Karpas-422 (cell line): ENCODE measurements around the gene LYZL1. TPM values are rescaled to one million over a fixed set of nuclear protein-coding genes. Genes with fewer than 3 reads are reported as not detected.
A peak's percentile ranks its signal among the peaks of the same experiment; 100 is the strongest.
"Not testable (repeated sequence)": the region's sequence is repeated elsewhere in the genome, so short reads cannot be mapped to it uniquely, and the experiment has no call there.

Experiments
- DNase-seq: peaks from one replicate; pipeline ENCODE4 v3.0.0-alpha.2; 2015
- H2AFZ ChIP-seq: fragments of 200-600 bp; sonication (generic); 2 replicates; pipeline ENCODE4 v1.6.1; 2014; ENCODE audit warnings: antibody characterized with exemption, low read length, mixed read lengths
- H3K27ac ChIP-seq: fragments of 200-600 bp; sonication (generic); 2 replicates; pipeline ENCODE4 v1.5.1; 2014; ENCODE audit warnings: mild to moderate bottlenecking, low read length, moderate library complexity
- H3K27me3 ChIP-seq: fragments of 200-600 bp; sonication (generic); 2 replicates; pipeline ENCODE4 v1.6.1; 2014; ENCODE audit warnings: low read length, mixed read lengths
- H3K36me3 ChIP-seq: fragments of 200-600 bp; sonication (generic); 2 replicates; pipeline ENCODE4 v1.6.1; 2014; ENCODE audit warnings: low read length, mixed read lengths; ENCODE audit not compliant: insufficient read depth
- H3K4me1 ChIP-seq: fragments of 200-600 bp; sonication (generic); 2 replicates; pipeline ENCODE4 v1.6.1; 2014; ENCODE audit warnings: mild to moderate bottlenecking, low read length, mixed read lengths
- H3K4me2 ChIP-seq: fragments of 200-600 bp; sonication (generic); 2 replicates; pipeline ENCODE4 v1.6.1; 2014; ENCODE audit warnings: low read length, low read depth, mild to moderate bottlenecking; ENCODE audit not compliant: poor library complexity, severe bottlenecking
- H3K4me3 ChIP-seq: fragments of 200-600 bp; sonication (generic); 2 replicates; pipeline ENCODE4 v1.5.1; 2014; ENCODE audit warnings: mild to moderate bottlenecking, antibody characterized with exemption, low read length, mixed read lengths
- H3K79me2 ChIP-seq: fragments of 200-600 bp; sonication (generic); 2 replicates; pipeline ENCODE4 v1.6.1; 2014; ENCODE audit warnings: mild to moderate bottlenecking, low read length, mixed read lengths
- H3K9ac ChIP-seq: fragments of 200-600 bp; sonication (generic); 2 replicates; pipeline ENCODE4 v1.6.0; 2014; ENCODE audit warnings: low read length
- H3K9me2 ChIP-seq: fragments of 200-600 bp; sonication (generic), shearing (Covaris generic); replicated peaks from 2 replicates; pipeline ENCODE4 v1.6.0; 2014; ENCODE audit warnings: mild to moderate bottlenecking, low read length, moderate library complexity; ENCODE audit not compliant: insufficient read depth
- H3K9me3 ChIP-seq: fragments of 300-700, 200-600 bp; sonication (generic); 2 replicates; pipeline ENCODE4 v1.6.1; 2014; ENCODE audit warnings: low read length, mixed read lengths
- H4K20me1 ChIP-seq: fragments of 200-600 bp; sonication (generic); 2 replicates; pipeline ENCODE4 v1.6.1; 2014; ENCODE audit warnings: mild to moderate bottlenecking, antibody characterized with exemption, low read length, low read depth; ENCODE audit not compliant: insufficient read depth
- total RNA-seq: library from RNA; depleted of rRNA; stranded (reverse); fragments of >200 nt; shearing (Covaris generic); gene quantifications from 2 replicates; pipeline ENCODE4 v1.2.3, GENCODE V29; 2014; ENCODE audit warnings: low replicate concordance; rRNA removed

The LYZL1 gene
- not detected in 2 replicates for total RNA-seq

DNA sequence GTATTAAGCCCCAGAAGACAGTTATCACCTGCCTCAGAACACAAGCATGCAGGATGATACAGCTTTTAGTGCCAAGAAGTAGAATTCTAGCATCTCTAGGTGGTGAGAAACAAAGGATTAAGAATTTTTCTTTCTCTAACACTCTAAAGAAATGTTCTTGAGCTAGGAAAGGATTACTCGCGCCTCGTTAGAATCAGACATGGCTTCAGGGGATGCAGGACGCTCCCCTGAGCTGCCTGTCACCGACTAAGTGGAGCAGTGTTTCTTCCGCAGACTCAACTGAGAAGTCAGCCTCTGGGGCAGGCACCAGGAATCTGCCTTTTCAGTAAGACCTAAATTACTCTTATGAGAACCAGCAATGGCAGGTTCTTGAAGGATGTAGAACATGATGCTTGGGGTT lies at the start of gene LYZL1:
LYZL1 (plus strand) TSS at position 165 of the 400 bp plus-strand sequence. CDS start 2,798 bp downstream, outside the sequence.
- H3K9me2 ChIP-seq, H3K79me2 ChIP-seq, H3K36me3 ChIP-seq, H3K27ac ChIP-seq, H3K4me2 ChIP-seq, H3K9me3 ChIP-seq, H3K4me3 ChIP-seq, DNase-seq, H3K4me1 ChIP-seq, H4K20me1 ChIP-seq, H2AFZ ChIP-seq, H3K9ac ChIP-seq, H3K27me3 ChIP-seq: not testable (repeated sequence)

DNA sequence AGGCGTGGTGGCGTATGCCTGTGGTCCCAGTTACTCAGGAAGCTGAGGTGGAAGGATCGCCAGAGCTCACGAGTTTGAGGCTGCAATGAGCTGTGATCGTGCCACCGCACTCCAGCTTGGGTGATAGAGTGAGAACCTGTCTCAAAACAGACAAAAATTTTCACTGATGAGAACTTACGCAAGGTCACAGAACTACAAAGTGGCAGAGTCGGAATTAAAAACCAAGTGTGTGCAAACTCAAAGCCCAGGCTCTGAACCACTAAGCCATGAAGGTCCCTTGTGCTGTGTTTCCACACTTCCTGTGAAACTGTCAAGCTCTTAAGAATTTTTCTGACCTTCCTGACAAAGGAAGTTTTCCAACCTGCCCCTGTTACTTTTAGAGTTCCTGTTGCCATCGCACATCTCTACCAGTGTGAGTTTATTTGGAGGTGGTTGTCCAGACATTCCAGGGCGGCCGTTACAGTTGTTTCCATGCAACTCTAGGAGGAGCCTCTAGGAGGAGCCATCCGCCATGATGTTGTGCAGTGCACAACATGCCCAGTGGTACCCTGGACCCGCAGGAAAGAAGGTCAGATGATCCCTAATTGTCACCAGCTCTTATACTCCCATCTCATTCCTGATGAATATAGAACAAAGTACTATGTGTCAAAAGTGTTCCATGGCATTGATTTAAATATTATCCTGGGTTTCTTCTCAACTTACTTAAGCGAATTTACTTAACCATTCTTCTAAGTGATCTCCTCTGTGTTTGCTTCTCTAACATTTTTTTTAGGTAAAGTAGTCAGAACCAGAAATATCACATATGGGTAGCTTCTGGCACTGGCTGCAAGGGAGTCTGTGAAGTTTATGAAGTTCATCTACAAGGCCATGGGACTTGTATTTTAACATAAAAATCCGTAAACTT lies 49.0 kb upstream of the LYZL1 start:
- H2AFZ ChIP-seq = no peak overlapping the region
- DNase-seq = peak; percentile 51

DNA sequence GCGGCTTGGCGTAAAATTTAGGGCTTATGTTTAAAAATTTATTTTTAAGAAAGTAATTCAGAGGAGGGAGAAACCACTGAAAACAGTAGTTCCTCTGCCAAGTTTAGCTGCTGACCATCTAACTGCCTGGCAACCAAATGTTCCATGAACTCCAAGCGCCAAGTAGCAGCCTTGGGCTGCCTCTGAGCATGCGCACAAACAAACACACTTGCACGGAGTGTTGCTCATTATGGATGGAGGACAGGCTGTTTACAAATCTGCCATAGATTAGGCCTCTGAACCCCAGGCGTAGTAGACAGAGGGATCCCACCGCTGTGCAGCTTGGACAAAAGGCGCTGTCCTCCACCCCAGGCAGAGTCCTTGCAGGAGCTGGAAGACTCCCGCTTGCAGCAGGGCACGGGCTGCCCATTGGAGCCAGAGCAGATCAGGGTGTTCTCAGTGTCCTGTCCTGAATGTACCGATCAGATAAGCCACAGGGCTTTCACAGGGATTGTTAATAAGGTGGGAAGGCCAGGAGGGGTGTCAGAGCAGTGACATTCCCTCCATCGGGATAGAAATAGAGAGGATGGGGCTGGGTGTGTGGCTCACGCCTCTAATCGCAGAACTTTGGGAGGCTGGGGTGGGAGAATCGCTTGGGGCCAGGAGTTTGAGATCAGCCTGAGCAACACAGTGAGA lies 47.7 kb upstream of the LYZL1 start:
- H3K36me3 ChIP-seq = no peaks in the 10 kb centered on the region
- H4K20me1 ChIP-seq = no peaks in the 10 kb centered on the region
- no peaks in the 10 kb centered on the region for H3K9me2 ChIP-seq
- no peak overlapping the region for H2AFZ ChIP-seq
- no peak for DNase-seq
- H3K9ac ChIP-seq = no peak overlapping the region
- no peak overlapping the region for H3K4me2 ChIP-seq
- H3K79me2 ChIP-seq = no peaks in the 10 kb centered on the region
- no peak overlapping the region for H3K27ac ChIP-seq
- H3K4me3 ChIP-seq = no peak overlapping the region
- no peaks in the 10 kb centered on the region for H3K27me3 ChIP-seq
- H3K4me1 ChIP-seq = no peaks in the 10 kb centered on the region
- no peaks in the 10 kb centered on the region for H3K9me3 ChIP-seq

More for the DNA sequence above, 49.0 kb upstream of the LYZL1 start:
- H3K9ac ChIP-seq = no peak overlapping the region
- no peaks in the 10 kb centered on the region for H3K9me2 ChIP-seq
- H3K27ac ChIP-seq = no peak overlapping the region
- H3K9me3 ChIP-seq = no peaks in the 10 kb centered on the region
- H4K20me1 ChIP-seq = no peaks in the 10 kb centered on the region
- no peak overlapping the region for H3K4me3 ChIP-seq
- H3K27me3 ChIP-seq = no peaks in the 10 kb centered on the region
- no peak overlapping the region for H3K4me2 ChIP-seq
- no peaks in the 10 kb centered on the region for H3K4me1 ChIP-seq
- H3K36me3 ChIP-seq = no peaks in the 10 kb centered on the region
- H3K79me2 ChIP-seq = no peaks in the 10 kb centered on the region

- Histone ChIP-seq H3K4me2 (no peak overlapping the region), H3K27me3 (no peaks in the 10 kb centered on the region), H3K9me3 (no peaks in the 10 kb centered on the region), H2AFZ (no peak overlapping the region), H3K27ac (no peak overlapping the region), H3K9me2 (no peaks in the 10 kb centered on the region), H3K79me2 (no peaks in the 10 kb centered on the region), H3K36me3 (no peaks in the 10 kb centered on the region), H3K4me3 (no peak overlapping the region), H3K4me1 (no peaks in the 10 kb centered on the region), H4K20me1 (no peaks in the 10 kb centered on the region), H3K9ac (no peak overlapping the region)
- no peak for DNase-seq
Measured at GRCh38 chr10:29241925-29242324, 46.9 kb upstream of the LYZL1 start.

DNA sequence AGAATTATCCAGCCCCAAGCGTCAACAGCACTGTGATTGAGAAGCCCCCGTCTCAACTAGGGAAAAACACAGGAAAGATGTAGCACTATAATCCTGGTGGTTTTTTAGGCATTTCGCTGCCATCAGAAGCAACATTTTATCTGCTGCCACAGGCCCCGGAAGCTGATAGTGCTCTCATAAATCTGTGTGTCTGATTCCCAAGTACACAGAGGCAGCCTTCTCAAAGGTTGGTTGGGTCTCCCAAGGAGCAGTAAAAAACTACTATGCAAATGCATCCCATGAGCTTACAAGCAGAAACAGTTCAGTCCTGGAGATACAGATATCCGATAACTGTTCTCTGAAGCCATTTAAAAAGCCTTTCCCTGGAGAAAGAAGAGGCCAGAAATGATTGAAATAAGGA lies 45.8 kb upstream of the LYZL1 start:
- no peaks in the 10 kb centered on the region for H3K9me2 ChIP-seq
- no peaks in the 10 kb centered on the region for H3K36me3 ChIP-seq
- no peak overlapping the region for H3K27ac ChIP-seq
- H3K4me3 ChIP-seq = no peak overlapping the region
- no peaks in the 10 kb centered on the region for H3K4me1 ChIP-seq
- no peak overlapping the region for H3K4me2 ChIP-seq
- no peaks in the 10 kb centered on the region for H4K20me1 ChIP-seq
- H2AFZ ChIP-seq = no peak overlapping the region
- H3K9ac ChIP-seq = no peak overlapping the region
- no peaks in the 10 kb centered on the region for H3K9me3 ChIP-seq
- no peaks in the 10 kb centered on the region for H3K27me3 ChIP-seq
- DNase-seq = no peak
- no peaks in the 10 kb centered on the region for H3K79me2 ChIP-seq

- H4K20me1 ChIP-seq = no peaks in the 10 kb centered on the region
- H3K4me2 ChIP-seq = no peak overlapping the region
- no peak overlapping the region for H2AFZ ChIP-seq
- H3K4me1 ChIP-seq = no peaks in the 10 kb centered on the region
- H3K4me3 ChIP-seq = no peak overlapping the region
- no peaks in the 10 kb centered on the region for H3K36me3 ChIP-seq
- peak; percentile 43 for DNase-seq
- H3K9me3 ChIP-seq = no peaks in the 10 kb centered on the region
- H3K9ac ChIP-seq = no peak overlapping the region
- no peaks in the 10 kb centered on the region for H3K9me2 ChIP-seq
- no peaks in the 10 kb centered on the region for H3K27me3 ChIP-seq
- no peaks in the 10 kb centered on the region for H3K79me2 ChIP-seq
- H3K27ac ChIP-seq = no peak overlapping the region
Measured at GRCh38 chr10:29243750-29244149, 45.1 kb upstream of the LYZL1 start.

GRCh38 chr10:29244978-29245377 lies 43.9 kb upstream of the LYZL1 start:
- no peaks in the 10 kb centered on the region for H3K9me2 ChIP-seq
- H3K4me3 ChIP-seq = no peak overlapping the region
- no peak overlapping the region for H3K4me2 ChIP-seq
- no peaks in the 10 kb centered on the region for H4K20me1 ChIP-seq
- H3K27ac ChIP-seq = no peak overlapping the region
- no peak overlapping the region for H2AFZ ChIP-seq
- H3K4me1 ChIP-seq = no peaks in the 10 kb centered on the region
- DNase-seq = no peak
- H3K9ac ChIP-seq = no peak overlapping the region
- H3K79me2 ChIP-seq = no peaks in the 10 kb centered on the region
- H3K27me3 ChIP-seq = no peaks in the 10 kb centered on the region
- no peaks in the 10 kb centered on the region for H3K36me3 ChIP-seq
- no peaks in the 10 kb centered on the region for H3K9me3 ChIP-seq

DNA sequence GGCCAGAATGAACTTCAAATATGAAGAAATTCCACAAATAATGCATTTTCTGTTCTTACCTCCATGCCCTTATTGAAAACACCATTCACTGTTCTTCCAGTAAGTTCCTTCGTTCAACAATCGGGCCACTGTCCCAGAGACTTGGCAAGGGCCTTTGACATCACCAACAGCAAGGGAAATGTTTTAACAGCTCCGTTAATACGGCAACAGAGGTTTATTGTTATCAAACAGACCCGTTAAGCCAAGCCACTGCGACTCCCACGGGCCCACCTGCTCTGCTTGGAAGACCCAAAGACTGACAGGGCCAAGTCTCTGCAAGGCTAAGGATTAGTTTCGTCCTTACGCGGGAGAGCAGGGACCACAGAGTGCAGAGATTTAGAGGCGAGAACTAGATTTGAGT lies 43.4 kb upstream of the LYZL1 start:
- Histone ChIP-seq H3K9me3 (no peaks in the 10 kb centered on the region), H3K9ac (no peak overlapping the region), H3K27ac (no peak overlapping the region), H3K36me3 (no peaks in the 10 kb centered on the region), H4K20me1 (no peaks in the 10 kb centered on the region), H3K4me1 (no peaks in the 10 kb centered on the region), H3K4me3 (no peak overlapping the region), H3K4me2 (no peak overlapping the region), H3K79me2 (no peaks in the 10 kb centered on the region), H3K27me3 (no peaks in the 10 kb centered on the region), H2AFZ (no peak overlapping the region), H3K9me2 (no peaks in the 10 kb centered on the region)
- no peak for DNase-seq
